HepG2 (cell line): ENCODE results near the gene OR5B21.

Source experiments
- CEBPB ChIP-seq: IDR thresholded peaks from 2 replicates; pipeline ENCODE4 v1.6.1; 2011; ENCODE audit warnings: low read depth, low read length, improper control_type of control experiment, borderline replicate concordance
- FOSL1 ChIP-seq: sonication (generic); formaldehyde crosslinking; IDR thresholded peaks from 2 replicates; pipeline ENCODE4 v1.9.0; 2021; ENCODE audit warnings: missing genetic modification reagents, borderline replicate concordance
- POLR2AphosphoS5 ChIP-seq: IDR thresholded peaks from 2 replicates; pipeline ENCODE4 v1.6.1; 2012; ENCODE audit warnings: low read depth, low read length
- RBM39 ChIP-seq: fragments of 200-400 bp; formaldehyde crosslinking; IDR thresholded peaks from one replicate; pipeline ENCODE4 v1.6.1; 2018; ENCODE audit warnings: antibody characterized with exemption, mild to moderate bottlenecking, low read depth, low read length; ENCODE audit not compliant: poor library complexity, severe bottlenecking
- SSRP1 ChIP-seq: IDR thresholded peaks from 2 replicates; pipeline ENCODE4 v1.6.1; 2016; ENCODE audit warnings: control low read depth
- U2AF2 ChIP-seq: fragments of 200-400 bp; formaldehyde crosslinking; IDR thresholded peaks from 2 replicates; pipeline ENCODE4 v1.6.1; 2017; ENCODE audit warnings: low read depth, mild to moderate bottlenecking, low read length
- ZNF350 ChIP-seq: sonication (generic); formaldehyde crosslinking; IDR thresholded peaks from 2 replicates; pipeline ENCODE4 v1.4.0; 2020; ENCODE audit warnings: mild to moderate bottlenecking, low read depth, missing genetic modification reagents, borderline replicate concordance
- ZNF431 ChIP-seq: sonication (generic); formaldehyde crosslinking; IDR thresholded peaks from 2 replicates; pipeline ENCODE4 v1.9.0; 2022; ENCODE audit warnings: missing genetic modification reagents, low read depth, mild to moderate bottlenecking, borderline replicate concordance
- TF ChIP-seq, protein P1 (sequence below): sonication (generic); formaldehyde crosslinking; IDR thresholded peaks from 2 replicates; pipeline ENCODE4 v1.9.0; 2021; ENCODE audit warnings: missing genetic modification reagents, borderline replicate concordance
- TF ChIP-seq, protein P2 (sequence below): sonication (generic); formaldehyde crosslinking; IDR thresholded peaks from 2 replicates; pipeline ENCODE4 v1.4.0; 2020; ENCODE audit warnings: mild to moderate bottlenecking, low read depth, missing genetic modification reagents
- TF ChIP-seq, protein P3 (sequence below): sonication (generic); formaldehyde crosslinking; IDR thresholded peaks from 2 replicates; pipeline ENCODE4 v1.5.0; 2020; ENCODE audit warnings: mild to moderate bottlenecking, missing genetic modification reagents, moderate library complexity
- TF ChIP-seq, protein P4 (sequence below): sonication (generic); formaldehyde crosslinking; IDR thresholded peaks from 2 replicates; pipeline ENCODE4 v1.4.0; 2020; ENCODE audit warnings: missing genetic modification reagents, borderline replicate concordance
- TF ChIP-seq, protein P5 (sequence below): sonication (generic); formaldehyde crosslinking; conservative IDR thresholded peaks from 2 replicates; pipeline ENCODE4 v1.8.0; 2022; ENCODE audit warnings: low read depth, missing genetic modification reagents

DNA sequence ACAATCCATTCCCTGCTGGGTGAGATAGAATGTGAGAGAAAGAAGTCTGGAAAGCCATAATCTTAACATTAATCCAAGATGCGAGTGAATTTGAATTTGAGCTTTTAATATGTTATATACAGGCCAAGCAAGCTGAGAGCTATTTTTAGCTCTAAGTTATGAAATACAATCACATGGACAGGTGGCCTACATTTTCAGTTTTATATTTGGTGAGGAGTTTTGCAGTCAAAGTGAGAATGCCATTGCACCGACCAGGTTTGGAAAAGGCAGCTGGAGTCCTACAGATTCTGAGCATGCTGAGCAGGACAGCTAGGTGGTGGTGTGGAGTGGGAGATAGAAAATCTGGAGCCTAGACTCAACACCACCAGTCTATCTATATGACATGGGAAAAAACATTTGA lies 12.0 kb downstream of the OR5B21 start:
- TF ChIP-seq ZNF431 (CRISPR knock-in tag) (no peak), FOSL1 (CRISPR knock-in tag) (no peak), U2AF2 (no peak), RBM39 (no peak), POLR2AphosphoS5 (no peak), CEBPB (no peak), ZNF350 (no peak), SSRP1 (CRISPR knock-in tag) (no peak)
- TF ChIP-seq, protein P1, sequence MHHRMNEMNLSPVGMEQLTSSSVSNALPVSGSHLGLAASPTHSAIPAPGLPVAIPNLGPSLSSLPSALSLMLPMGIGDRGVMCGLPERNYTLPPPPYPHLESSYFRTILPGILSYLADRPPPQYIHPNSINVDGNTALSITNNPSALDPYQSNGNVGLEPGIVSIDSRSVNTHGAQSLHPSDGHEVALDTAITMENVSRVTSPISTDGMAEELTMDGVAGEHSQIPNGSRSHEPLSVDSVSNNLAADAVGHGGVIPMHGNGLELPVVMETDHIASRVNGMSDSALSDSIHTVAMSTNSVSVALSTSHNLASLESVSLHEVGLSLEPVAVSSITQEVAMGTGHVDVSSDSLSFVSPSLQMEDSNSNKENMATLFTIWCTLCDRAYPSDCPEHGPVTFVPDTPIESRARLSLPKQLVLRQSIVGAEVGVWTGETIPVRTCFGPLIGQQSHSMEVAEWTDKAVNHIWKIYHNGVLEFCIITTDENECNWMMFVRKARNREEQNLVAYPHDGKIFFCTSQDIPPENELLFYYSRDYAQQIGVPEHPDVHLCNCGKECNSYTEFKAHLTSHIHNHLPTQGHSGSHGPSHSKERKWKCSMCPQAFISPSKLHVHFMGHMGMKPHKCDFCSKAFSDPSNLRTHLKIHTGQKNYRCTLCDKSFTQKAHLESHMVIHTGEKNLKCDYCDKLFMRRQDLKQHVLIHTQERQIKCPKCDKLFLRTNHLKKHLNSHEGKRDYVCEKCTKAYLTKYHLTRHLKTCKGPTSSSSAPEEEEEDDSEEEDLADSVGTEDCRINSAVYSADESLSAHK (CRISPR knock-in tag): no peak
- TF ChIP-seq, protein P2, sequence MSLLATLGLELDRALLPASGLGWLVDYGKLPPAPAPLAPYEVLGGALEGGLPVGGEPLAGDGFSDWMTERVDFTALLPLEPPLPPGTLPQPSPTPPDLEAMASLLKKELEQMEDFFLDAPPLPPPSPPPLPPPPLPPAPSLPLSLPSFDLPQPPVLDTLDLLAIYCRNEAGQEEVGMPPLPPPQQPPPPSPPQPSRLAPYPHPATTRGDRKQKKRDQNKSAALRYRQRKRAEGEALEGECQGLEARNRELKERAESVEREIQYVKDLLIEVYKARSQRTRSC (CRISPR knock-in tag): no peak
- TF ChIP-seq, protein P3, sequence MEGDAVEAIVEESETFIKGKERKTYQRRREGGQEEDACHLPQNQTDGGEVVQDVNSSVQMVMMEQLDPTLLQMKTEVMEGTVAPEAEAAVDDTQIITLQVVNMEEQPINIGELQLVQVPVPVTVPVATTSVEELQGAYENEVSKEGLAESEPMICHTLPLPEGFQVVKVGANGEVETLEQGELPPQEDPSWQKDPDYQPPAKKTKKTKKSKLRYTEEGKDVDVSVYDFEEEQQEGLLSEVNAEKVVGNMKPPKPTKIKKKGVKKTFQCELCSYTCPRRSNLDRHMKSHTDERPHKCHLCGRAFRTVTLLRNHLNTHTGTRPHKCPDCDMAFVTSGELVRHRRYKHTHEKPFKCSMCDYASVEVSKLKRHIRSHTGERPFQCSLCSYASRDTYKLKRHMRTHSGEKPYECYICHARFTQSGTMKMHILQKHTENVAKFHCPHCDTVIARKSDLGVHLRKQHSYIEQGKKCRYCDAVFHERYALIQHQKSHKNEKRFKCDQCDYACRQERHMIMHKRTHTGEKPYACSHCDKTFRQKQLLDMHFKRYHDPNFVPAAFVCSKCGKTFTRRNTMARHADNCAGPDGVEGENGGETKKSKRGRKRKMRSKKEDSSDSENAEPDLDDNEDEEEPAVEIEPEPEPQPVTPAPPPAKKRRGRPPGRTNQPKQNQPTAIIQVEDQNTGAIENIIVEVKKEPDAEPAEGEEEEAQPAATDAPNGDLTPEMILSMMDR (CRISPR knock-in tag): no peak
- TF ChIP-seq, protein P4, sequence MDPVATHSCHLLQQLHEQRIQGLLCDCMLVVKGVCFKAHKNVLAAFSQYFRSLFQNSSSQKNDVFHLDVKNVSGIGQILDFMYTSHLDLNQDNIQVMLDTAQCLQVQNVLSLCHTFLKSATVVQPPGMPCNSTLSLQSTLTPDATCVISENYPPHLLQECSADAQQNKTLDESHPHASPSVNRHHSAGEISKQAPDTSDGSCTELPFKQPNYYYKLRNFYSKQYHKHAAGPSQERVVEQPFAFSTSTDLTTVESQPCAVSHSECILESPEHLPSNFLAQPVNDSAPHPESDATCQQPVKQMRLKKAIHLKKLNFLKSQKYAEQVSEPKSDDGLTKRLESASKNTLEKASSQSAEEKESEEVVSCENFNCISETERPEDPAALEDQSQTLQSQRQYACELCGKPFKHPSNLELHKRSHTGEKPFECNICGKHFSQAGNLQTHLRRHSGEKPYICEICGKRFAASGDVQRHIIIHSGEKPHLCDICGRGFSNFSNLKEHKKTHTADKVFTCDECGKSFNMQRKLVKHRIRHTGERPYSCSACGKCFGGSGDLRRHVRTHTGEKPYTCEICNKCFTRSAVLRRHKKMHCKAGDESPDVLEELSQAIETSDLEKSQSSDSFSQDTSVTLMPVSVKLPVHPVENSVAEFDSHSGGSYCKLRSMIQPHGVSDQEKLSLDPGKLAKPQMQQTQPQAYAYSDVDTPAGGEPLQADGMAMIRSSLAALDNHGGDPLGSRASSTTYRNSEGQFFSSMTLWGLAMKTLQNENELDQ (CRISPR knock-in tag): no peak
- TF ChIP-seq, protein P5, sequence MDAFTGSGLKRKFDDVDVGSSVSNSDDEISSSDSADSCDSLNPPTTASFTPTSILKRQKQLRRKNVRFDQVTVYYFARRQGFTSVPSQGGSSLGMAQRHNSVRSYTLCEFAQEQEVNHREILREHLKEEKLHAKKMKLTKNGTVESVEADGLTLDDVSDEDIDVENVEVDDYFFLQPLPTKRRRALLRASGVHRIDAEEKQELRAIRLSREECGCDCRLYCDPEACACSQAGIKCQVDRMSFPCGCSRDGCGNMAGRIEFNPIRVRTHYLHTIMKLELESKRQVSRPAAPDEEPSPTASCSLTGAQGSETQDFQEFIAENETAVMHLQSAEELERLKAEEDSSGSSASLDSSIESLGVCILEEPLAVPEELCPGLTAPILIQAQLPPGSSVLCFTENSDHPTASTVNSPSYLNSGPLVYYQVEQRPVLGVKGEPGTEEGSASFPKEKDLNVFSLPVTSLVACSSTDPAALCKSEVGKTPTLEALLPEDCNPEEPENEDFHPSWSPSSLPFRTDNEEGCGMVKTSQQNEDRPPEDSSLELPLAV (CRISPR knock-in tag): no peak
